GM19025 (cell line): ENCODE results near the gene DGLUCY.
A peak's percentile ranks its signal among the peaks of the same experiment; 100 is the strongest.
"Not testable (repeated sequence)": the region's sequence is repeated elsewhere in the genome, so short reads cannot be mapped to it uniquely, and the experiment has no call there.

Experiments used
- ATAC-seq: cut with Tn5 transposase; IDR thresholded peaks from one replicate; pipeline ENCODE4 v1.9.1; 2021; ENCODE audit warnings: mild to moderate bottlenecking, low read depth, moderate library complexity; ENCODE audit not compliant: unreplicated experiment

The DGLUCY gene

GRCh38 chr14:91200802-91201201 is 86.9 kb downstream of the DGLUCY start:
- ATAC-seq, result not testable (repeated sequence)

- ATAC-seq, result no peak
Measured at GRCh38 chr14:91202234-91202974, 88.5 kb downstream of the DGLUCY start.

- no peak for ATAC-seq
Measured at GRCh38 chr14:91204657-91205056, 90.8 kb downstream of the DGLUCY start.

GRCh38 chr14:91205459-91205858 is 91.6 kb downstream of the DGLUCY start:
- no peak for ATAC-seq

GRCh38 chr14:91207008-91207407 is 93.1 kb downstream of the DGLUCY start:
- no peak for ATAC-seq

GRCh38 chr14:91211017-91211416 is 97.1 kb downstream of the DGLUCY start:
- no peak for ATAC-seq

GRCh38 chr14:91214306-91214705 is 100.4 kb downstream of the DGLUCY start:
- no peak for ATAC-seq

GRCh38 chr14:91215381-91215780 is 101.5 kb downstream of the DGLUCY start:
- ATAC-seq, result no peak

GRCh38 chr14:91216731-91217226 is 102.9 kb downstream of the DGLUCY start:
- ATAC-seq, result no peak

GRCh38 chr14:91218014-91218413 is 104.1 kb downstream of the DGLUCY start:
- no peak for ATAC-seq

GRCh38 chr14:91219517-91220389 is 105.9 kb downstream of the DGLUCY start:
- ATAC-seq, result no peak

- no peak for ATAC-seq
Measured at GRCh38 chr14:91220581-91221000, 106.7 kb downstream of the DGLUCY start.

GRCh38 chr14:91221270-91221669 is 107.4 kb downstream of the DGLUCY start:
- no peak for ATAC-seq

GRCh38 chr14:91223028-91223783 is 109.3 kb downstream of the DGLUCY start:
- ATAC-seq, result no peak

GRCh38 chr14:91225025-91225424 is 111.2 kb downstream of the DGLUCY start:
- no peak for ATAC-seq

- ATAC-seq, result not testable (repeated sequence)
Measured at GRCh38 chr14:91226360-91226759, 112.5 kb downstream of the DGLUCY start.

GRCh38 chr14:91227183-91227628 is 113.3 kb downstream of the DGLUCY start:
- no peak for ATAC-seq

GRCh38 chr14:91228112-91229004 is 114.5 kb downstream of the DGLUCY start:
- peak; percentile 88 for ATAC-seq

GRCh38 chr14:91229005-91229382 is 115.1 kb downstream of the DGLUCY start:
- ATAC-seq, result no peak

- ATAC-seq, result peak; percentile 43
Measured at GRCh38 chr14:91229743-91230200, 115.9 kb downstream of the DGLUCY start.
